ENCODE data around the gene TBC1D5. TPM values are rescaled to one million over a fixed set of nuclear protein-coding genes. Genes with fewer than 3 reads are reported as not detected.
A peak's percentile ranks its signal among the peaks of the same experiment; 100 is the strongest.

TBC1D5 gene
- total RNA-seq, 3 donors from 2014 or later: 22.4 to 25.3 (median 25.2) TPM

- DNase-seq (no peak), ATAC-seq (no peak)
- no peaks in the 10 kb centered on the region for H3K9me3 Mint-ChIP-seq
- no peak overlapping the region for H3K4me3 Mint-ChIP-seq
- peaks cover 21% of the 10 kb centered on the region for H3K4me1 Mint-ChIP-seq (ENCODE audit: low read depth)
- peaks cover 4% of the 10 kb centered on the region for H3K36me3 Mint-ChIP-seq (ENCODE audit: insufficient read depth)
- no peaks in the 10 kb centered on the region for H3K27me3 Mint-ChIP-seq (ENCODE audit: low read depth)
Observed at GRCh38 chr3:17320266-17320665, 422.2 kb downstream of the TBC1D5 start.

- Mint-ChIP-seq H3K4me3 (no peak overlapping the region), H3K36me3 (ENCODE audit: insufficient read depth) (peaks cover 4% of the 10 kb centered on the region), H3K9me3 (no peaks in the 10 kb centered on the region), H3K4me1 (ENCODE audit: low read depth) (no peaks in the 10 kb centered on the region), H3K27me3 (ENCODE audit: low read depth) (no peaks in the 10 kb centered on the region)
- ATAC-seq: no peak
- DNase-seq: no peak
Observed at GRCh38 chr3:17315897-17316296, 426.5 kb downstream of the TBC1D5 start.

GRCh38 chr3:17314171-17314570 is 428.3 kb downstream of the TBC1D5 start:
- no peak for DNase-seq
- ATAC-seq: no peak
- H3K9me3 Mint-ChIP-seq: no peaks in the 10 kb centered on the region
- no peaks in the 10 kb centered on the region for H3K27me3 Mint-ChIP-seq (ENCODE audit: low read depth)
- no peak overlapping the region for H3K4me3 Mint-ChIP-seq
- no peaks in the 10 kb centered on the region for H3K4me1 Mint-ChIP-seq (ENCODE audit: low read depth)
- peaks cover 4% of the 10 kb centered on the region for H3K36me3 Mint-ChIP-seq (ENCODE audit: insufficient read depth)

GRCh38 chr3:17313746-17314145 is 428.7 kb downstream of the TBC1D5 start:
- Mint-ChIP-seq H3K4me1 (ENCODE audit: low read depth) (no peaks in the 10 kb centered on the region), H3K36me3 (ENCODE audit: insufficient read depth) (peaks cover 2% of the 10 kb centered on the region), H3K4me3 (no peak overlapping the region), H3K9me3 (no peaks in the 10 kb centered on the region), H3K27me3 (ENCODE audit: low read depth) (no peaks in the 10 kb centered on the region)
- DNase-seq (no peak), ATAC-seq (no peak)

GRCh38 chr3:17310983-17311382 is 431.4 kb downstream of the TBC1D5 start:
- ATAC-seq: no peak
- no peaks in the 10 kb centered on the region for H3K27me3 Mint-ChIP-seq (ENCODE audit: low read depth)
- peaks cover 1% of the 10 kb centered on the region for H3K36me3 Mint-ChIP-seq (ENCODE audit: insufficient read depth)
- DNase-seq: no peak
- no peaks in the 10 kb centered on the region for H3K9me3 Mint-ChIP-seq
- no peaks in the 10 kb centered on the region for H3K4me1 Mint-ChIP-seq (ENCODE audit: low read depth)
- H3K4me3 Mint-ChIP-seq: no peak overlapping the region

GRCh38 chr3:17307887-17308286 is 434.5 kb downstream of the TBC1D5 start:
- Mint-ChIP-seq H3K36me3 (ENCODE audit: insufficient read depth) (peaks cover 3% of the 10 kb centered on the region), H3K9me3 (no peaks in the 10 kb centered on the region), H3K27me3 (ENCODE audit: low read depth) (no peaks in the 10 kb centered on the region), H3K4me1 (ENCODE audit: low read depth) (no peaks in the 10 kb centered on the region), H3K4me3 (no peak overlapping the region)
- ATAC-seq (no peak), DNase-seq (no peak)

GRCh38 chr3:17307482-17307881 is 434.9 kb downstream of the TBC1D5 start:
- peaks cover 3% of the 10 kb centered on the region for H3K36me3 Mint-ChIP-seq (ENCODE audit: insufficient read depth)
- DNase-seq (no peak), ATAC-seq (no peak)
- no peaks in the 10 kb centered on the region for H3K27me3 Mint-ChIP-seq (ENCODE audit: low read depth)
- no peaks in the 10 kb centered on the region for H3K4me1 Mint-ChIP-seq (ENCODE audit: low read depth)
- no peaks in the 10 kb centered on the region for H3K9me3 Mint-ChIP-seq
- H3K4me3 Mint-ChIP-seq: no peak overlapping the region

GRCh38 chr3:17304969-17305368 is 437.5 kb downstream of the TBC1D5 start:
- no peak overlapping the region for H3K4me3 Mint-ChIP-seq
- ATAC-seq (no peak), DNase-seq (no peak)
- H3K27me3 Mint-ChIP-seq (ENCODE audit: low read depth): no peaks in the 10 kb centered on the region
- H3K36me3 Mint-ChIP-seq (ENCODE audit: insufficient read depth): peaks cover 3% of the 10 kb centered on the region
- H3K4me1 Mint-ChIP-seq (ENCODE audit: low read depth): peaks cover 8% of the 10 kb centered on the region
- H3K9me3 Mint-ChIP-seq: no peaks in the 10 kb centered on the region

GRCh38 chr3:17302774-17303173 is 439.7 kb downstream of the TBC1D5 start:
- Mint-ChIP-seq H3K36me3 (ENCODE audit: insufficient read depth) (peaks cover 6% of the 10 kb centered on the region), H3K27me3 (ENCODE audit: low read depth) (no peaks in the 10 kb centered on the region), H3K4me3 (no peak overlapping the region), H3K4me1 (ENCODE audit: low read depth) (peaks cover 8% of the 10 kb centered on the region), H3K9me3 (no peaks in the 10 kb centered on the region)
- ATAC-seq: no peak
- no peak for DNase-seq

GRCh38 chr3:17302170-17302569 is 440.3 kb downstream of the TBC1D5 start:
- Mint-ChIP-seq H3K36me3 (ENCODE audit: insufficient read depth) (peaks cover 6% of the 10 kb centered on the region), H3K27me3 (ENCODE audit: low read depth) (no peaks in the 10 kb centered on the region)

GRCh38 chr3:17301271-17301670 is 441.2 kb downstream of the TBC1D5 start:
- Mint-ChIP-seq H3K4me1 (ENCODE audit: low read depth) (peaks cover 8% of the 10 kb centered on the region), H3K4me3 (no peak overlapping the region), H3K27me3 (ENCODE audit: low read depth) (no peaks in the 10 kb centered on the region), H3K36me3 (ENCODE audit: insufficient read depth) (peaks cover 9% of the 10 kb centered on the region), H3K9me3 (no peaks in the 10 kb centered on the region)
- DNase-seq: no peak
- ATAC-seq: no peak

More at GRCh38 chr3:17302170-17302569, 440.3 kb downstream of the TBC1D5 start:
- Mint-ChIP-seq H3K4me1 (ENCODE audit: low read depth) (peaks cover 8% of the 10 kb centered on the region), H3K9me3 (no peaks in the 10 kb centered on the region), H3K4me3 (no peak overlapping the region)
- ATAC-seq (no peak), DNase-seq (no peak)

GRCh38 chr3:17300441-17300840 is 442.0 kb downstream of the TBC1D5 start:
- Mint-ChIP-seq H3K27me3 (ENCODE audit: low read depth) (no peaks in the 10 kb centered on the region), H3K36me3 (ENCODE audit: insufficient read depth) (peaks cover 6% of the 10 kb centered on the region), H3K4me3 (peak overlapping the region; percentile 54), H3K9me3 (no peaks in the 10 kb centered on the region), H3K4me1 (ENCODE audit: low read depth) (peaks cover 8% of the 10 kb centered on the region)
- ATAC-seq (no peak), DNase-seq (no peak)

GRCh38 chr3:17298038-17298437 is 444.4 kb downstream of the TBC1D5 start:
- Mint-ChIP-seq H3K27me3 (ENCODE audit: low read depth) (no peaks in the 10 kb centered on the region), H3K36me3 (ENCODE audit: insufficient read depth) (peaks cover 8% of the 10 kb centered on the region), H3K9me3 (no peaks in the 10 kb centered on the region), H3K4me1 (ENCODE audit: low read depth) (peaks cover 8% of the 10 kb centered on the region), H3K4me3 (no peak overlapping the region)
- DNase-seq (no peak), ATAC-seq (no peak)

- Mint-ChIP-seq H3K9me3 (no peaks in the 10 kb centered on the region), H3K36me3 (ENCODE audit: insufficient read depth) (peaks cover 23% of the 10 kb centered on the region), H3K4me1 (ENCODE audit: low read depth) (no peaks in the 10 kb centered on the region), H3K4me3 (no peak overlapping the region), H3K27me3 (ENCODE audit: low read depth) (no peaks in the 10 kb centered on the region)
- DNase-seq (no peak), ATAC-seq (no peak)
Observed at GRCh38 chr3:17292556-17292955, 449.9 kb downstream of the TBC1D5 start.

GRCh38 chr3:17290894-17291293 is 451.5 kb downstream of the TBC1D5 start:
- no peak for ATAC-seq
- Mint-ChIP-seq H3K4me1 (ENCODE audit: low read depth) (no peaks in the 10 kb centered on the region), H3K36me3 (ENCODE audit: insufficient read depth) (peaks cover 19% of the 10 kb centered on the region), H3K4me3 (no peak overlapping the region), H3K27me3 (ENCODE audit: low read depth) (no peaks in the 10 kb centered on the region), H3K9me3 (no peaks in the 10 kb centered on the region)
- DNase-seq: no peak

- no peaks in the 10 kb centered on the region for H3K27me3 Mint-ChIP-seq (ENCODE audit: low read depth)
- DNase-seq (no peak), ATAC-seq (no peak)
- peaks cover 18% of the 10 kb centered on the region for H3K36me3 Mint-ChIP-seq (ENCODE audit: insufficient read depth)
- H3K4me3 Mint-ChIP-seq: no peak overlapping the region
- no peaks in the 10 kb centered on the region for H3K4me1 Mint-ChIP-seq (ENCODE audit: low read depth)
- H3K9me3 Mint-ChIP-seq: no peaks in the 10 kb centered on the region
Observed at GRCh38 chr3:17288839-17289399, 453.5 kb downstream of the TBC1D5 start.
